ENCODE data around the gene ANKRD1.
"Not testable (repeated sequence)": the region's sequence is repeated elsewhere in the genome, so short reads cannot be mapped to it uniquely, and the experiment has no call there.

ANKRD1 gene

DNA sequence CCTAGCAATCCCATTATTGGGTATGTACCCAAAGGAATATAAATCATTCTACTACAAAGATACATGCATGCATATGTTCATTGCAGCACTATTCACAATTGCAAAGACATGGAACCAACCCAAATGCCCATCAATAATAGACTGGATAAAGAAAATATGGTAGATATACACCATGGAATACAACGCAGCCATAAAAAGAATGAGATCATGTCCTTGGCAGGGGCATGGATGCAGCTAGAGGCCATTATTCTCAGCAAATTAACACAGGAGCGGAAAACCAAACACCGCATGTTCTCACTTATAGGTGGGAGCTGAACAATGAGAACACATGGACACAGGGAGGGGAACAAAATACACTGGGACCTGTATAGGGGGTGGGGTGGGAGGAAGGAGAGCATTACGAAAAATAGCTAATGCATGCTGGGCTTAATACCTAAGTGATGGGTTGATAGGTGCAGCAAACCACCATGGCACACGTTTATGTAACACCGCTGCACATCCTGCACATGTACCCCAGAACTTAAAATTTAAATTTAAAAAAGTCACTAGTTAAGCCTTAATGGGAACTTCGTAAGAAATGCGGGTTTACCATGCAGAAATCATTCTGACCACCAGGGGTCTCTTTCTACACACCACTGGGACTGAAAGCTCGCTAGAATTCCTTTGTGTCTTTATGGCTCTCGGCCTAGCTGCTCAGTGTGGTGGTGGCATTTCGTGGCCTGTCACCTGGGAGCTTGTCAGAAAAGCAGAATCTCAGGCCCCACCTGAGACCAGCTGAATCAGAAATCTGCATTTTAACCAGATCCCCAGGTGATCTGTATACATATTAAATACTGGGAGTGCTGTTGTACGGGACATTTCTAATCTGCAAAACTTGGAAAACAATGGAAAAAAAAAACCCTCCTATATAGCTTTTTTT lies 9.5 kb downstream of the ANKRD1 start:
- H3K4me3 ChIP-seq (ENCODE audit: low read length): no peak overlapping the region
- TF ChIP-seq ZNF274 (IDR thresholded peaks at IDR 0.05; ENCODE audit: low read depth, low read length): no peak

DNA sequence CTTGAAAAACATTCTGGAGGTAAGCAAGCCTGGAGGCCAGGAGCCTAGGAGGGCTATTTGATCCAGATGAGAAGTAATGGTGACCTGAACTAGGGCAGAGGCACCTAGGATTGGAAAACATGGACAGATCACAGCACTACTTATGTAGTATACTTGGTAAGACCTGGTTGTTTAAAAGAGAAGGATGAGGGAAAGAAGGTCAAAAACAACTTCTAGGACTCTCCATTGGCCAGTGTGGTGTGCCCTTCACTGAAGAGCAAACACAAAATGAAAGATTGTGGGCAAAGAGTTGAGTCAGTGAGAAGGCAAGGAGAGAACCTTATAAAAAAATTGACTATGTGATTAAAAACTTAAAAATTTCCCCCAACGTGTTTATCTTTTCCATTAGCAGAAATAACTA lies 14.3 kb downstream of the ANKRD1 start:
- no peak overlapping the region for H3K4me3 ChIP-seq (ENCODE audit: low read length)
- no peak for TF ChIP-seq ZNF274 (IDR thresholded peaks at IDR 0.05; ENCODE audit: low read depth, low read length)

- H3K4me3 ChIP-seq (ENCODE audit: low read length): no peak overlapping the region
- TF ChIP-seq ZNF274 (IDR thresholded peaks at IDR 0.05; ENCODE audit: low read depth, low read length): no peak
Observed at GRCh38 chr10:90905925-90906324, 15.0 kb downstream of the ANKRD1 start.

DNA sequence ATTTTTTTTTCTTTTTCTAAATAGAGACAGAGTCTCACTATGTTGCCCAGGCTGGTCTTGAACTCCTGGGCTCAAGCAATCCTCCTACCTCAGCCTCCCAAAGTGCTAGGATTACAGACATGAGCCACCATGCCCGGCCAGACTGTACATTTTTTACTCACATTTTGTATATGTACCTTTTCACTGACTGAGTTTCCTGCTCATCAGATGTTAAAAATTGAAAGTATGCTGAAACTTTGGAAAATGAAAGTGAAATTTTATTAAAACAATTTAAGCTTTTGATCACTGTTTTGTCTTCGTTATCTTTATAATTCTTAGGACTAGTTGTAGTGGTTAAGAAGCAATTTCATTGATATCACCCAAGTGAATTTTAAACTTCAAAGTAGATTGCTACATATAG lies 24.0 kb downstream of the ANKRD1 start:
- not testable (repeated sequence) for H3K4me3 ChIP-seq (ENCODE audit: low read length)

DNA sequence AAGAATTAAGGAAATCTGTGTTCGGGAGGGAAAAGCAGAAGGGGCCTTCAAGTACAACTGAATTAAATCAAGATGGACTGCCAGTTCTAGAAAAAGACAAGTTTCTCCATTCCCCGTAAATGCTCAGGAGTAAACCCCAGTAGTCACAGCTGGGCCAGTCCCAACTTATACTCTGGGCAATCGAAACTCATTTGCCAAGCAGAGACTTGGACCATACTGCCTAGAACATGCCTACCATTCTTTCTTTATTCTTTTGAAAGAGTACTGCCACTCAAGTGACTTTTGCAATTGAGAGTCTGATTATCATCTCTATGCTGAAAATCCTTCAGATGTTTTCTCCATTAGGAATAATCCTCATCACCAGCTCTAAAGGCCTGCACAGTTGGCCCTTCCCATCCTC lies 27.7 kb downstream of the ANKRD1 start:
- H3K4me3 ChIP-seq (ENCODE audit: low read length): no peak overlapping the region
- TF ChIP-seq ZNF274 (IDR thresholded peaks at IDR 0.05; ENCODE audit: low read depth, low read length): no peak

- no peak overlapping the region for H3K4me3 ChIP-seq (ENCODE audit: low read length)
- no peak for TF ChIP-seq ZNF274 (IDR thresholded peaks at IDR 0.05; ENCODE audit: low read depth, low read length)
Observed at GRCh38 chr10:90890347-90890746, 30.5 kb downstream of the ANKRD1 start.

GRCh38 chr10:90889636-90890035 lies 31.3 kb downstream of the ANKRD1 start:
- no peak for TF ChIP-seq ZNF274 (IDR thresholded peaks at IDR 0.05; ENCODE audit: low read depth, low read length)
- H3K4me3 ChIP-seq (ENCODE audit: low read length): no peak overlapping the region

DNA sequence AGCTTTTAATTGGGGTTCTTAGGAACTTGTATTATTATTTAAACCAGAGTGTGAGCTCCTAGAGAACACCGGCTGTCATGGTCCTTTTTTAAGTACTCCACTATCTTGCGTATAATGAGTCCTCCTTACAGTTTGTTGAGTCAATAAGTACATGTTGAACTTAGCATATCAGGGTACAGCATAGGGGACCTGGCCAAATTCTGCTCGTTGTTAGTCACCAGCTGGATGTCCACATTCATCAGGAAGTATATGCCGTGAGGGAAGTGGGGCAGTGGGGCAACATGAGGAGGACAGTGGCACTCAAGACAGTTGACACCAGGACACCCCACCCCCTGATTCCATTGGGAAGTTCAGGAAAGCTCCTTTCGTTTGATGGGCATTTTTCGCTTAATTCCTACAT lies 32.5 kb downstream of the ANKRD1 start:
- TF ChIP-seq ZNF274 (IDR thresholded peaks at IDR 0.05; ENCODE audit: low read depth, low read length): no peak
- no peak overlapping the region for H3K4me3 ChIP-seq (ENCODE audit: low read length)

DNA sequence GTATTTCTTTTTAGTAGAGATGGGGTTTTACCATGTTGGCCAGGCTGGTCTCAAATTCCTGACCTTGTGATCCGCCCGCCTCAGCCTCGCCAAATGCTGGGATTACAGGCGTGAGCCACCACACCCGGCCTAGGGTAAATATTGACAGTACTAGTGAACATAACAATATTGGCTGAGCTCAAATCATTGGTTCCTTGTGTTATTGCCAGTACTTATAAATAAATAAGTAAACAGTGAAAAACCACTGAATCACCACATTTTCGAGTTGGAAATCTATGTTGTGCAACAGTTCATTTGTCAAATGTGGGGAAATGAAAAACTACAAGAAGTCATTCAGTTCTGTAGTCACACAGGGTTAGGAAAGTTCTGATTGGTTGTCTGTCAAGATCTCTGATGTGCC lies 33.3 kb downstream of the ANKRD1 start:
- no peak for TF ChIP-seq ZNF274 (IDR thresholded peaks at IDR 0.05; ENCODE audit: low read depth, low read length)
- H3K4me3 ChIP-seq (ENCODE audit: low read length): no peak overlapping the region

DNA sequence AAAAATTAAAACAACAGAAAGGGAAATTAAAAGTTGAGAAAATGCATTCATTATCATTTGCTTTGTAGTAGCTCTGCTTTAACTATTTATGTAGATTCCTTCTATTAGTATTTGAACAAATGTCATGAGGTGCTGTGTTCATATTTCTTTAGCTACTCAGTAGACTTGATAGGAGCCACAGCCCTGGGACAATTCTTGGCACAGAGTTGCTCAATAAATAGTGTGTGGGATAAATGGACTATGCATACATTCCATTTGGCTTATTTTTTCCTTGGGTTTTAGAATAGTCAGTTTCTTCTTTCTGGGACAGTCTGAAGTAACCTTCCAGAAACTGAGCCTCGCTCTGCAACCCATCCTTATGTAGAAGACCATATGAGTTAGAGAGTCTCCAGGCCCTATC lies 35.7 kb downstream of the ANKRD1 start:
- no peak for TF ChIP-seq ZNF274 (IDR thresholded peaks at IDR 0.05; ENCODE audit: low read depth, low read length)
- no peak overlapping the region for H3K4me3 ChIP-seq (ENCODE audit: low read length)

DNA sequence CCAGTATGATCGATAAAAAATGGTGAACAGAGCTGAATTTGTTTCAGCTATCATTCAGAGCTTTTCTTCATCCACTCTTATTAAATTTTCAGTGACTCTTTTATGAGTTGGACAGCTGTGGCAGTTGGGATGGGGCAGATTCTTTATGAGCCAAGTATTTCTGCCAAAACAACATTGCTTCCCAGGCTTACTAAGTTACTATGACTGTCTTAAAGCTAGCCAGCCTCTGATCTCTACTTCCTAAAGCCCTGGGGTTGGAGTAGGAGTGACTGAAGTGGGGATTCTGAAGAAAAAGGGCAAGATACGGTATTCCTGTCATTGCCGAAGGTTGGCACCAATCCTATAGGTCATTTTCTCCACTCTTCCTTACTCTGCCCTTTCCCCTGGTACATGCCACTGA lies 36.5 kb downstream of the ANKRD1 start:
- no peak overlapping the region for H3K4me3 ChIP-seq (ENCODE audit: low read length)
- TF ChIP-seq ZNF274 (IDR thresholded peaks at IDR 0.05; ENCODE audit: low read depth, low read length): no peak

DNA sequence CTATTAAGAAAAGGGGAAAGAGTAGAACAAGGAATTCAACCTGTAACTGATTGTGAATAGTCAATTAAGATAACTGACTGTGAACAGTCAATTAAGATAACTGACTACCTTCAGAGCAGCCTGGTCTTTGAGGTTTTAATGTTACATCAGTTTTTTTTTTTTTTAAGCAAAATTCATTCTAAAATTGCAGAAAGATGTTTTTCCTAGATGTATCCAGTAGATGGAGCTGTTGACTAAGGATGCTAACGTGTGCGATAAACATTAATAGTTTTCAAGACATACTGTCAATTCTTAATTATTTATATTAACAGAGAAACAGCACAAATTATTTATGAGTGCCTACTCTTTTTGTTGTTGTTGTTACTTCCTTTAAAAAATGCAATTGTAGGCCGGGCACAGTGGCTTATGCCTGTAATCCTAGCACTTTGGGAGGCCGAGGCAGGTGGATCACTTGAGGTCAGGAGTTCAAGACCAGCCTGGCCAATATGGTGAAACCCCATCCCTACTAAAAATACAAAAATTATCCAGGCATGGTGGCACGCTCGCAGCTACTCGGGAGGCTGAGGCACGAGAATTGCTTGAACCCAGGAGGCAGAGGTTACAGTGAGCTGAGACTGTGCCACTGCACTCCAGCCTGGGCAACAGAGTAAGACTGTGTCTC lies 40.7 kb downstream of the ANKRD1 start:
- H3K4me3 ChIP-seq (ENCODE audit: low read length): not testable (repeated sequence)

DNA sequence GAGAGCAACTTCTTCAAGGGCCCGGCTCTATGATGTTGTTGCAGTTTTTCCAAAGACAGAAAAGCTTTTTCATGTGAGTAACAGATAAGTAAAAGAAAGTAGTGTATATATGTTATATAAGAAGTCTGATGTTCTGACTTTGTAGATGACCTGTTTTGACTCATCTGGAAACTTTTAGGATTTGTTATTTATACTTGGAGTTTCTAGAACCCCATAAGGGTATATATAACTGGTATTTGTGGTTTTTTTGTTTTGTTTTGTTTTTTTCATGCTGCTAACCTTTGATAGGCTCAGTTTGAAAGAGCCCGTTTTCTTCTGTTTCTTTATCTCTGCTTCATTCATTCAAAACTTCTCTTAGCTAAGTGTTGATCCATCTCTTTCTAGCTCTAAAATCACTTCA lies 41.8 kb downstream of the ANKRD1 start:
- TF ChIP-seq ZNF274 (IDR thresholded peaks at IDR 0.05; ENCODE audit: low read depth, low read length): no peak
- H3K4me3 ChIP-seq (ENCODE audit: low read length): no peak overlapping the region

GRCh38 chr10:90872648-90873020 lies 48.3 kb downstream of the ANKRD1 start:
- TF ChIP-seq ZNF274 (IDR thresholded peaks at IDR 0.05; ENCODE audit: low read depth, low read length): no peak
- H3K4me3 ChIP-seq (ENCODE audit: low read length): peak overlapping the region; percentile 93

Measured in GM08714 (cell line).